G401 (cell line): ENCODE results near the gene POP4. TPM values are rescaled to one million over a fixed set of nuclear protein-coding genes. Genes with fewer than 3 reads are reported as not detected.
"Not testable (repeated sequence)": the region's sequence is repeated elsewhere in the genome, so short reads cannot be mapped to it uniquely, and the experiment has no call there.

Experiments used
- DNase-seq: peaks from one replicate; pipeline ENCODE4 v3.0.0-alpha.2; 2015; ENCODE audit warnings: low spot score
- in situ Hi-C: cut with HindIII; loops from 2 replicates; pipeline ENCODE4 v1.10.0; 2016; ENCODE audit warnings: low sequenced_read_pairs, mixed read lengths
- total RNA-seq: library from RNA; depleted of rRNA; stranded (reverse); fragments of >200 nt; shearing (Covaris generic); gene quantifications from 2 replicates; pipeline ENCODE4 v1.2.3, GENCODE V29; 2014; rRNA removed

The POP4 gene
- 81.4 and 157 TPM in 2 replicates for total RNA-seq

GRCh38 chr19:29605653-29606419 is at the start of gene POP4:
POP4 (plus strand) TSS chr19:29606283; CDS start chr19:29606319, 36 bp downstream.
- in situ Hi-C loops: no loop called here
- peak; percentile 95 for DNase-seq

- in situ Hi-C loops, DNase-seq: not testable (repeated sequence)
Measured at GRCh38 chr19:29559110-29559509, 47.0 kb upstream of the POP4 start.

GRCh38 chr19:29559743-29560142 is 46.3 kb upstream of the POP4 start:
- no peak for DNase-seq
- in situ Hi-C loops: no loop called here

- in situ Hi-C loops: no loop called here
- DNase-seq: no peak
Measured at GRCh38 chr19:29560313-29561075, 45.6 kb upstream of the POP4 start.

GRCh38 chr19:29561601-29562000 is 44.5 kb upstream of the POP4 start:
- in situ Hi-C loops: no loop called here
- DNase-seq: no peak

GRCh38 chr19:29562299-29563297 is 43.5 kb upstream of the POP4 start:
- DNase-seq: no peak
- in situ Hi-C loops: no loop called here

- in situ Hi-C loops: no loop called here
- DNase-seq: no peak
Measured at GRCh38 chr19:29563486-29564101, 42.5 kb upstream of the POP4 start.

GRCh38 chr19:29564574-29565005 is 41.5 kb upstream of the POP4 start:
- DNase-seq: peak; percentile 57
- in situ Hi-C loops: no loop called here

- in situ Hi-C loops: no loop called here
- no peak for DNase-seq
Measured at GRCh38 chr19:29565171-29565570, 40.9 kb upstream of the POP4 start.

GRCh38 chr19:29566496-29567054 is 39.5 kb upstream of the POP4 start:
- DNase-seq: no peak
- in situ Hi-C loops: no loop called here

- in situ Hi-C loops: no loop called here
- DNase-seq: no peak
Measured at GRCh38 chr19:29567366-29567915, 38.6 kb upstream of the POP4 start.

- peak; percentile 19 for DNase-seq
Measured at GRCh38 chr19:29568036-29569025, 37.8 kb upstream of the POP4 start.

GRCh38 chr19:29569038-29569911 is 36.8 kb upstream of the POP4 start:
- no peak for DNase-seq
- in situ Hi-C loops: no loop called here

More at GRCh38 chr19:29568036-29569025, 37.8 kb upstream of the POP4 start:
- in situ Hi-C loops: no loop called here

- no peak for DNase-seq
- in situ Hi-C loops: no loop called here
Measured at GRCh38 chr19:29571181-29571580, 34.9 kb upstream of the POP4 start.

- in situ Hi-C loops: no loop called here
Measured at GRCh38 chr19:29573486-29573885, 32.6 kb upstream of the POP4 start.

GRCh38 chr19:29574510-29574909 is 31.6 kb upstream of the POP4 start:
- in situ Hi-C loops: no loop called here
- no peak for DNase-seq

More at GRCh38 chr19:29573486-29573885, 32.6 kb upstream of the POP4 start:
- no peak for DNase-seq
